HG02884 (cell line): ENCODE data around the gene TFAM.

Experiments
- ATAC-seq: cut with Tn5 transposase; IDR thresholded peaks from one replicate; pipeline ENCODE4 v1.9.1; 2021; ENCODE audit warnings: mild to moderate bottlenecking, moderate library complexity; ENCODE audit not compliant: unreplicated experiment

Gene TFAM

DNA sequence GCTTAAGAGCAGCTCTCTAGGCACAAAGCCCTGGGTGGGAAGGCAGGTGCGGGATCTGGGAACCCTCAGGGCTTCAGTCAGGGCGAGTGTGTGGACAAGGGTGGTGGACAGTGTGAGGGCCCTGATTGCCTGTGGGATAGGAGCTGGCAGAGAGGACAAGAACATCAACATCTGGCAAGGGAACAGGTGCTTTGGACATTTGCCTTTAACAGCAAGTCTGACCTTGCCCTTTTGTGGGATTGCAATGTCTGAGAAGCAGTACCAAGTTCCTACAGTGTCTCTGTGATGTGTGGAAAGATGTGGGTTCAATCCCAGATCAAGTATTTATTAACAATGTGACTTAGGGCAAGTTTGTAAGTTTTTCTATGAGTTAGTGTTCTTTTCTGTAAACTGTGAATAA is 46.7 kb downstream of the TFAM start:
- ATAC-seq, result no peak

DNA sequence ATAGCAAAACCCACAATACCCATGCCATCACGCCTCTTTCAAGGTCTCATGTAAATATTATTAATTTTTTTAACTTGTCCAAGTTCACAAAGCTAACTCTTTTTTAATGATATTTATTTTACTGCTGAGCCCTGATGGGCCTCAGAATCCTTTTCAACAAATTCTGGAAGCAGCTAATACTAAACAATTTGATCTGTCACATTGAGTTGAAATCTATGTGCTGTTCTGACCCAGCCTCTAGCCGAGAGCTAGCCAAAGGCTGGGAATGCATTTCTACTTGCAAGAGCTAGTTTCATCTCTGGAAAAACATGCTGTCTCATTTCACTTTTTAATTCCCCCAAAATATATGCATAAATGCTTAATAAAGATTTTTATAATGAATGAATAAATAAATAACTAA is 47.9 kb downstream of the TFAM start:
- no peak for ATAC-seq

DNA sequence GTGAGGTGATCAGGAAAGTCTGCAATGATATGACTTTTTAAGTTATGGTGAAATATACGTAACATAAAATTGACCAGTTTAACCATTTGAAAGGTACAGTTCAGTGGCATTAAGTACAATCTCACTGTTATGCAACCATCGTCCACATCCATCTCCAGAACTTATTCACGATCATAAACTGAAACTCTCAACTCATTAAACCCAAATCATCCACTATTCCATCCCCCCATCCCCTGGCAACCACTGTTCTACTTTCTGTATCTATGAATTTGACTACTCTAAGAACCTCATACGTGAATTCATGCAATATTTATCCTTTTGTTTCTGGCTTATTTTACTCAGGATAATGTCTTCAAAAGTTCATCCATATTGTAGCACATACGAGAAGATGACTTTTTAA is 48.4 kb downstream of the TFAM start:
- ATAC-seq, result no peak

DNA sequence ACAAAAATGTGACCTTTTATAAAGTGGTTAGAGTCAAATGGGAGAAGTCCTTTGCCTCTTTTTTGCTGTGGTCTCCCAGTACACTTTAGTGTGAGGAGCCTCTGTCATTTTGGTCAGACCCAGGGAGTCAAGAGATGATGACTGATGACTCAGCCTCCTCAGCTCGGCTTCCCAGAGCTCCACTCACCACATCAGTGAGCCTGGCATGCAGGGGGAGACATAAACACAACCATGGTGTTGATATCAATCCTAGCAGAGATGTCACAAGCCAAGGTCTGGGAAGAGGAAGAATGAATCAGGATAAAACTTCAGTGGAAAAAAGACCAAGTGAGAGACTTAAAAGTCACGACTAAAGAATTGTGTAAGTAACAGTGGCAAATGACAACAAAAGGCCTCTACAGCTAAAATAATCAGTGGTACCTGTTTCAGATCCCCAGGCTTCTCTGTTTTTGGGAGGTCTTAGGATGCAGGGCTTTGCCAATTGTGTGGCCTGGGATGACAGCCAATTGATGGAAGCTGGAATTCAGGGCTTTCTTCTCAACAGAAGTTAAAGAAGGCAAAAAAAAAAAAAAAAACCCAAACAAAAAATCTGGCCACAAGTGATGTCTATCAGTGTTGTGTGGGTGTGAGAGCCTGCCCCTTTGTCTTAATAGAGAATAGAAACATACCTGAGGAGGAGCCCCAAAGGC is 50.2 kb downstream of the TFAM start:
- ATAC-seq, result no peak

DNA sequence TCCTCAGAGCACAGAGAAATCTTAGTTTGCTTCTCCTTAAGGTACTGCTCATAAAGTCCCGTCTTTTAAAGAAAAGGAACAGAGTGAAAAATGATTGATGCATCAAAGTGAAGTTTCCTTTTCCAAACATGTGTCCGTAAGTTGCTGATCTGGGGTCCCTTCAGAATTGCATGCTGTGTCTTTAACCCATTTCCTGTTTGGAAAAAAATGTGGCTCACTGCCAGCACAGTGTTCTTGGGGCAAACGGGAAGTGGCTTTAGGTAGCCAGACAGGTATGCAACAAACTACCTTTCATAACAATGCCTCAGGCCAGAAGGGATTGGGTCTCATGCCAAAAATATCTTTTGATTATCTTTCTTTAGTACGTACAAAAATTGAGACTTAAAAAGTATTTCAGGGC is 50.9 kb downstream of the TFAM start:
- no peak for ATAC-seq

DNA sequence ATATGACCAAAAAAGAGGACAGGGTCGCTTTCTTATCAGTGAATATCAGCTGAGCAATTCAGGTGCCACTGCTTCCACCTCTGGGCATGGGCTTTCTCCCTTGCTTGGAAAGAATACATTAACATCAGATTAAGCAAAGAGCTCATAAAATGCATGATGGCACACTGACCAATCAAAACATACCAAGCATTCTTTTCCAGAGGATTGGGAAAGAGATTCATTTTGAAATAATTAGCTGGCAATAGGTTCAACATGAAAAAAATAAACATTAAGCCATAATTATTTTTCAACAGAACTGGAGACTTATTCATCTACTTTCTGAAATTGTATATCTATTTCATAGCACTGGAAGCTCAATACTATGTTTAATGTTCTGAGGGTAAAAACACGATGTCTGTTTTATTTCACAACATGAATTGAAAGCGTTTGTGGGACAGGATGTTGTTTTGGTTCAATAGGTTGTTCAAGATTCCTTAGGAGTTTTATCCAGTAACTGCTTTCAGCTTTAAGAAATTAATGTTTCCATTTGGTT is 53.2 kb downstream of the TFAM start:
- no peak for ATAC-seq

DNA sequence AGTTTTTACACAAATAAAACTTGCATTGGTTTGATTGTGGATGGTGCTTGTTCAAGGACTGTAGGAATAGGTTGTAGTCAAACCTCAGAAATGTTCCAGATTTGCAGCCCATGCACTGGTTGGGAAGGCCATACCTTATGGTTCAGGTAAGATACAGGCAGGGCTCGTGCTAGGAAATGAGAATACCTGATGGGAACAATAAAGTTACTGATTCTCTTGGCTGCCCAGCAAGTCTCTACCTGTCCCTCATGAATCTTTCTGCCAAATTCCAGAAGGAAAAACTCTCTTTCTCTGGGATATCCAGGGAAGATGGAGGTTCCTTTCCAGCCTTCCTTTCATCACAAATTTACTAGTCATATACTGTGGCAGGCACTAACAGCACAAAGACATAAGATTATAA is 53.8 kb downstream of the TFAM start:
- no peak for ATAC-seq

DNA sequence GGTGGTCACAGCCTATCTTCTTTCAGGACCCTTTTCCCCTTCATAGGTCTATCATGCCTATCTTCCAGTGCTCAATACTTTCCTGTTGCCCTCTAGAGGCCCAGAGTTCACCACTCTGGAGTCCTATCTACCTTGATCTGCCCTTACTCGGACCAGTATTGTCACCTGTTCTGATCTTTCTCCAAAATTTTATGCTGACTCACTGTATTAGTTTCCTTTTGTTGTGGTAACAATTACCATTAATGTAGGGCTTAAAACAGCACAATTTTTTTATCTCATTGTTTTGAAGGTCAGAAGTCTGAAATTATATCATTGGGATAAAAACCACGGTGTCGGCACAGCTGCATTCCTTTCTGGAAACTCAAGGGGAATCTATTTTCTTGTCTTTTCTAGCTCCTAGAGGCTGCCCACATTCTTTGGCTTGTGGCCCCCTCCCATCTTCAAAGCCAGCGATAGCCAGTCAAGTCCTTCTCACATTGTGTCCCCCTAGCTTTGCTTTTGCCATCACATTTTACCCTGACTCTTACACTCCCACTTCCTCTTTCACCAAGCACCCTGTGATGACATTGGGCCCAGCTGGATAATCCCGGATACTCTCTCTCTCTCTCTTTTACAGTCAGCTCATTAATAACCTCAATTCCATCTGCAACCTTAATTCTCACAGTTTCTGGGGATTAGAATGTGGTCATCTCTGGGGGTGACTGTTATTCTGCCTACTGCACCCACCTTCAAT is 54.6 kb downstream of the TFAM start:
- ATAC-seq, result no peak

DNA sequence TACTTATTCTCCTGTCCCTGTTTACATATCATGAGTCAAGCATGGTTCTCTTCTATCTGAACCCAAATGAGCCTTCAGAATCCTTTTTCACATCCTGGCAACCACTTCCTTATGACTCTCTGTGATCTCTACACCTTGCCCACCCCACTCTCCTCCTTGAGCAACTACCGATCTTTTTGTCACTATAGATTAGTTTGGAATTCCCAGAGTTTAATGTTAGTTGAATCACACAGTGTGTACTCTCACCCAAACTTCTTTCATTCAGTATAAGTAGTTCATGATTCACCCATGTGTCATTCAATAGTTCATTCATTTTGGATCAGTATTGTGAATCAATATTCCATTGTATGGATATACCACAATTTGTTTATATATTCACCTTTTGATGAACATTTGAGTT is 55.3 kb downstream of the TFAM start:
- ATAC-seq, result no peak

DNA sequence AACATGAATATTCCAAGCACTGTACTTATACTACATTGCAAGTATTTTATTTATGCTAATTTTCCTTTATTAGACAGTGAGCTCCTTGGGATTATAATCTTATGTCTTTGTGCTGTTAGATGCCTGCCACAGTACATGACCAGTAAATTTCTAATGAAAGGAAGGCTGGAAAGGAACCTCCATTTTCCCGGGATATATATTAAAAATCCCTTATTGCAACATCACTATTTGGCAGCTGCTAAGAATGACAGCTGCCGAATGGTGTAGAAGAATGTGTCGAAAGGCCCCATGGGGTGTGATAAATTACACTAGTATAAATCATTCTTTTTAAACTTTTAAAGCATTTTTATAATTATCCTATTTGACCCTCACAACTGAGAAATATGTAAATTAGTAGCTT is 59.1 kb downstream of the TFAM start:
- no peak for ATAC-seq

DNA sequence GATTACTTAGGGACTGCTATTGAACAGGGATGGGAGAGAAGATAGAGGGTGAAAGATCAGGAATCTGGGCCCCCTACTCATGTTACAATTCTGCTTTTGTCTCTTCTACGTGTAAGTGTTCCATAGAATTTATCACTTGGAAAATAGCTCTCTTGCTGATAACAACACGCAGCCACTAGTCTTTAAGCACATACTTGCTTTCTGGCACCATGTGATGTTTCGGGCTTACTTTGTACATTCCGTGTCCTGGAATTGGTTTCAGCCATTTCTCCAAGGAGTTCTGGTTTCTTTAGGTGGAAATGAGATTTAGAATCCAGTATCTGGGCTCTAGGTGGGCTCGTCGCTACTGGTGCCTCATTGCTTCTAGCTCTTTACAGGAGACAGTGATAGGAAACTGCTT is 59.7 kb downstream of the TFAM start:
- ATAC-seq, result no peak

DNA sequence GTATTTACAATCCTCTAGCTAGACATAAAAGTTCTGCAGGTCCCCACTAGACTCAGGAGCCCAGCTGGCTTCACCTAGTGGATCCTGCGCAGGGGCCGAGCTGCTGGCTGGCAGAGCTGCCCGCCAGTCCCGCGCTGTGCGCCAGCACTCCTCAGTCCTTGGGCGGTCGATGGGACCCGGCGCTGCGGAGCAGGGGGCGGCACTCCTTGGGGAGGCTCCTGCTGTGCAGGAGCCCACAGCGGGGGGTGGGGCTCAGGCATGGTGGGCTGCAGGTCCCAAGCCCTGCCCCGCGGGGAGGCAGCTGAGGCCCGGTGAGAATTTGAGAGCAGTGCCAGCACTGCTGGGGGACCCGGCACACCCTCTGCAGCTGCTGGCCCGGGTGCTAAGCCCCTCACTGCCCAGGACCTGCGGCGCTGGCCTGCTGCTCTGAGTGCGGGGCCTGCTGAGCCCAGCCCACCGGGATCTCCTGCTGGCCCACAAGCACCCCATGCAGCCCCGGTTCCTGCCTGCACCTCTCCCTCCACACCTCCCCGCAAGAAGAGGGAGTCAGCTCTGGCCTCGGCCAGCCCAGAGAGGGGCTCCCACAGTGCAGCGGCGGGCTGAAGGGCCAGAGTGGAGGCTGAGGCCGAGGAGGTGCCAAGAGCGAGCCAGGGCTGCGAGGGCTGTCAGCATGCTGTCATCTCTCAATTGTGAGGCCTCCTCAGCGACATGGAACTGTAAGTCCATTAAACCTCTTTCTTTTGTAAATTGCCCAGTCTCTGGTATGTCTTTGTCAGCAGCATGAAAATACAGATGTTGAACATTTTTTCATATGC is 63.1 kb downstream of the TFAM start:
- no peak for ATAC-seq
